ENCODE data around the gene VTI1A. TPM values are rescaled to one million over a fixed set of nuclear protein-coding genes. Genes with fewer than 3 reads are reported as not detected.
"Not testable (repeated sequence)": the region's sequence is repeated elsewhere in the genome, so short reads cannot be mapped to it uniquely, and the experiment has no call there.

VTI1A gene
- total RNA-seq, 3 donors from 2014 or later (not counting 1 experiment from before 2014, with no cell fraction given), result 62.6 to 77.6 (median 68.2) TPM

GRCh38 chr10:112587729-112588128 is 140.7 kb downstream of the VTI1A start:
- no peak for TF ChIP-seq CTCF (IDR thresholded peaks at IDR 0.05)
- Histone ChIP-seq H3K27ac (ENCODE audit: low read length) (no peak overlapping the region), H3K4me1 (ENCODE audit: control insufficient read depth, insufficient read depth, low read length) (no peaks in the 10 kb centered on the region), H3K9me3 (ENCODE audit: control insufficient read depth, insufficient read depth, low read length) (no peaks in the 10 kb centered on the region), H3K27me3 (ENCODE audit: control insufficient read depth, insufficient read depth, low read length) (no peaks in the 10 kb centered on the region), H3K4me3 (ENCODE audit: low read length) (no peak overlapping the region), H3K36me3 (ENCODE audit: control insufficient read depth, insufficient read depth, low read length) (no peaks in the 10 kb centered on the region)
- Mint-ChIP-seq H3K27me3 (ENCODE audit: low read depth in 2 of 2) (no peaks in the 10 kb centered on the region), H3K36me3 (no peaks in the 10 kb centered on the region), H3K4me3 (no peak overlapping the region), H3K9me3 (no peaks in the 10 kb centered on the region), H3K27ac (no peak overlapping the region), H3K4me1 (peaks cover 5 to 10% of the 10 kb centered on the region in 2 donors)
- no peak for ATAC-seq
- intact Hi-C loops (cut with micrococcal nuclease), result no loop called here
- no peak for DNase-seq

GRCh38 chr10:112588225-112588990 is 141.4 kb downstream of the VTI1A start:
- 93% methylated on average over 3 of the region's 5 CpGs for WGBS (ENCODE audit: insufficient coverage)
- H3K27me3 ChIP-seq (ENCODE audit: control insufficient read depth, insufficient read depth, low read length), result no peaks in the 10 kb centered on the region

GRCh38 chr10:112589081-112589480 is 142.1 kb downstream of the VTI1A start:
- ATAC-seq (no peak), DNase-seq (no peak)
- Mint-ChIP-seq H3K4me1 (peaks cover 5 to 10% of the 10 kb centered on the region in 2 donors), H3K27ac (no peak overlapping the region), H3K9me3 (no peaks in the 10 kb centered on the region), H3K4me3 (no peak overlapping the region), H3K27me3 (ENCODE audit: low read depth in 2 of 2) (no peaks in the 10 kb centered on the region), H3K36me3 (no peaks in the 10 kb centered on the region)
- WGBS (ENCODE audit: insufficient coverage), result 95% methylated on average over 4 of the region's 6 CpGs
- no peak overlapping the region for H3K27ac ChIP-seq (ENCODE audit: low read length)
- H3K27me3 ChIP-seq (ENCODE audit: control insufficient read depth, insufficient read depth, low read length), result no peaks in the 10 kb centered on the region
- H3K36me3 ChIP-seq (ENCODE audit: control insufficient read depth, insufficient read depth, low read length), result no peaks in the 10 kb centered on the region
- intact Hi-C loops (cut with micrococcal nuclease), result no loop called here
- H3K4me1 ChIP-seq (ENCODE audit: control insufficient read depth, insufficient read depth, low read length), result no peaks in the 10 kb centered on the region
- H3K4me3 ChIP-seq (ENCODE audit: low read length), result no peak overlapping the region
- TF ChIP-seq CTCF (IDR thresholded peaks at IDR 0.05), result no peak
- no peaks in the 10 kb centered on the region for H3K9me3 ChIP-seq (ENCODE audit: control insufficient read depth, insufficient read depth, low read length)

More at GRCh38 chr10:112588225-112588990, 141.4 kb downstream of the VTI1A start:
- Mint-ChIP-seq H3K36me3 (no peaks in the 10 kb centered on the region), H3K27ac (no peak overlapping the region), H3K4me3 (no peak overlapping the region), H3K27me3 (ENCODE audit: low read depth in 2 of 2) (no peaks in the 10 kb centered on the region), H3K9me3 (no peaks in the 10 kb centered on the region), H3K4me1 (peaks cover 5 to 10% of the 10 kb centered on the region in 2 donors)
- no peak for ATAC-seq
- no peak for DNase-seq
- Histone ChIP-seq H3K9me3 (ENCODE audit: control insufficient read depth, insufficient read depth, low read length) (no peaks in the 10 kb centered on the region), H3K4me1 (ENCODE audit: control insufficient read depth, insufficient read depth, low read length) (no peaks in the 10 kb centered on the region), H3K27ac (ENCODE audit: low read length) (no peak overlapping the region), H3K4me3 (ENCODE audit: low read length) (no peak overlapping the region), H3K36me3 (ENCODE audit: control insufficient read depth, insufficient read depth, low read length) (no peaks in the 10 kb centered on the region)
- intact Hi-C loops (cut with micrococcal nuclease), result no loop called here
- no peak for TF ChIP-seq CTCF (IDR thresholded peaks at IDR 0.05)

- H3K9me3 ChIP-seq (ENCODE audit: control insufficient read depth, insufficient read depth, low read length); H3K36me3 ChIP-seq (ENCODE audit: control insufficient read depth, insufficient read depth, low read length); intact Hi-C loops (cut with micrococcal nuclease); H3K4me3 Mint-ChIP-seq; H3K27ac ChIP-seq (ENCODE audit: low read length); DNase-seq; H3K4me1 ChIP-seq (ENCODE audit: control insufficient read depth, insufficient read depth, low read length); H3K4me1 Mint-ChIP-seq; H3K4me3 ChIP-seq (ENCODE audit: low read length); H3K27me3 ChIP-seq (ENCODE audit: control insufficient read depth, insufficient read depth, low read length); H3K36me3 Mint-ChIP-seq; ATAC-seq; H3K9me3 Mint-ChIP-seq; H3K27ac Mint-ChIP-seq; H3K27me3 Mint-ChIP-seq (ENCODE audit: low read depth in 2 of 2): not testable (repeated sequence)
- 99% methylated on average over 7 of the region's 7 CpGs for WGBS (ENCODE audit: insufficient coverage)
These were observed 143.8 kb downstream of the VTI1A start for GRCh38 chr10:112590786-112591185.
